ENCODE measurements around the gene PDGFRB. TPM values are rescaled to one million over a fixed set of nuclear protein-coding genes. Genes with fewer than 3 reads are reported as not detected.
A peak's percentile ranks its signal among the peaks of the same experiment; 100 is the strongest.

The PDGFRB gene
- total RNA-seq, 5 donors from 2014 or later (not counting 1 experiment from before 2014, with no cell fraction given) = 0.32 to 3.6 (median 1.6) TPM

GRCh38 chr5:150120617-150121447 is 34.8 kb downstream of the PDGFRB start:
- no peak for DNase-seq
- H3K9me3 Mint-ChIP-seq = no peaks in the 10 kb centered on the region
- Histone ChIP-seq H3K36me3 (ENCODE audit: control insufficient read depth in 2 of 2, extremely low read depth in 1 of 2, insufficient read depth in 1 of 2, low read length in 1 of 2) (no peaks in the 10 kb centered on the region), H3K27ac (ENCODE audit: low read length) (no peak overlapping the region), H3K27me3 (replicated peaks in 1 of 2; ENCODE audit: control insufficient read depth in 2 of 2, extremely low read depth in 1 of 2, insufficient read depth in 2 of 2, low read length in 1 of 2) (no peaks in the 10 kb centered on the region), H3K4me1 (ENCODE audit: control insufficient read depth in 1 of 2, extremely low read depth in 1 of 2, insufficient read depth in 2 of 2, low read length in 2 of 2) (no peaks in the 10 kb centered on the region), H3K9me3 (no peaks in the 10 kb centered on the region), H3K4me3 (ENCODE audit: control insufficient read depth in 1 of 2, extremely low read depth in 1 of 2, low read length in 1 of 2) (no peak overlapping the region)
- H3K4me3 Mint-ChIP-seq = no peak overlapping the region
- CTCF ChIA-PET = interaction anchor here (0.6 kb wide), 2 partner anchors 205 to 291 kb away, joined by 3 to 8 read pairs; no protein-coding TSS in a partner anchor
- WGBS (ENCODE audit: insufficient coverage) = 80% methylated on average over 17 of the region's 19 CpGs
- no peak overlapping the region for H3K27ac Mint-ChIP-seq
- POLR2A ChIA-PET = no interaction called here
- no peak for ATAC-seq (replicated peaks in 1 of 4)
- no peaks in the 10 kb centered on the region for H3K27me3 Mint-ChIP-seq
- H3K36me3 Mint-ChIP-seq = no peaks in the 10 kb centered on the region
- no peaks in the 10 kb centered on the region for H3K4me1 Mint-ChIP-seq

GRCh38 chr5:150120062-150120441 is 35.6 kb downstream of the PDGFRB start:
- H3K27me3 ChIP-seq (replicated peaks in 1 of 2; ENCODE audit: control insufficient read depth in 2 of 2, extremely low read depth in 1 of 2, insufficient read depth in 2 of 2, low read length in 1 of 2) = peaks cover 0 to 3% of the 10 kb centered on the region in 2 experiments
- H3K4me1 ChIP-seq (ENCODE audit: control insufficient read depth in 1 of 2, extremely low read depth in 1 of 2, insufficient read depth in 2 of 2, low read length in 2 of 2) = no peaks in the 10 kb centered on the region
- Mint-ChIP-seq H3K4me3 (no peak overlapping the region), H3K27me3 (no peaks in the 10 kb centered on the region), H3K4me1 (no peaks in the 10 kb centered on the region), H3K9me3 (no peaks in the 10 kb centered on the region), H3K27ac (no peak overlapping the region), H3K36me3 (no peaks in the 10 kb centered on the region)
- H3K4me3 ChIP-seq (ENCODE audit: control insufficient read depth in 1 of 2, extremely low read depth in 1 of 2, low read length in 1 of 2) = no peak overlapping the region
- no peak overlapping the region for H3K27ac ChIP-seq (ENCODE audit: low read length)
- ChIA-PET POLR2A (no interaction called here), CTCF (no interaction called here)
- no peaks in the 10 kb centered on the region for H3K9me3 ChIP-seq
- peak in 1 of 35 experiments; percentile 17 for DNase-seq
- no peaks in the 10 kb centered on the region for H3K36me3 ChIP-seq (ENCODE audit: control insufficient read depth in 2 of 2, extremely low read depth in 1 of 2, insufficient read depth in 1 of 2, low read length in 1 of 2)
- WGBS (ENCODE audit: insufficient coverage) = 80% methylated on average over 1 of the region's 3 CpGs
- no peak for ATAC-seq (replicated peaks in 1 of 4)

- Histone ChIP-seq H3K36me3 (ENCODE audit: control insufficient read depth in 2 of 2, extremely low read depth in 1 of 2, insufficient read depth in 1 of 2, low read length in 1 of 2) (no peaks in the 10 kb centered on the region), H3K4me3 (ENCODE audit: control insufficient read depth in 1 of 2, extremely low read depth in 1 of 2, low read length in 1 of 2) (no peak overlapping the region), H3K9me3 (no peaks in the 10 kb centered on the region), H3K27me3 (replicated peaks in 1 of 2; ENCODE audit: control insufficient read depth in 2 of 2, extremely low read depth in 1 of 2, insufficient read depth in 2 of 2, low read length in 1 of 2) (peaks cover 0 to 3% of the 10 kb centered on the region in 2 experiments), H3K27ac (ENCODE audit: low read length) (no peak overlapping the region), H3K4me1 (ENCODE audit: control insufficient read depth in 1 of 2, extremely low read depth in 1 of 2, insufficient read depth in 2 of 2, low read length in 2 of 2) (no peaks in the 10 kb centered on the region)
- H3K27ac Mint-ChIP-seq = no peak overlapping the region
- ChIA-PET CTCF (no interaction called here), POLR2A (no interaction called here)
- 67% methylated on average over 6 of the region's 10 CpGs for WGBS (ENCODE audit: insufficient coverage)
- no peaks in the 10 kb centered on the region for H3K36me3 Mint-ChIP-seq
- H3K4me1 Mint-ChIP-seq = no peaks in the 10 kb centered on the region
- no peaks in the 10 kb centered on the region for H3K27me3 Mint-ChIP-seq
- no peak overlapping the region for H3K4me3 Mint-ChIP-seq
- peak in 1 of 35 experiments; percentile 21 for DNase-seq
- no peak for ATAC-seq (replicated peaks in 1 of 4)
- no peaks in the 10 kb centered on the region for H3K9me3 Mint-ChIP-seq
These were observed 36.1 kb downstream of the PDGFRB start for GRCh38 chr5:150119421-150120061.

- Mint-ChIP-seq H3K27me3 (no peaks in the 10 kb centered on the region), H3K36me3 (no peaks in the 10 kb centered on the region), H3K27ac (no peak overlapping the region), H3K9me3 (no peaks in the 10 kb centered on the region), H3K4me3 (no peak overlapping the region), H3K4me1 (no peaks in the 10 kb centered on the region)
- WGBS (ENCODE audit: insufficient coverage) = 83% methylated on average over 5 of the region's 11 CpGs
- Histone ChIP-seq H3K4me1 (ENCODE audit: control insufficient read depth in 1 of 2, extremely low read depth in 1 of 2, insufficient read depth in 2 of 2, low read length in 2 of 2) (no peaks in the 10 kb centered on the region), H3K27ac (ENCODE audit: low read length) (no peak overlapping the region), H3K27me3 (replicated peaks in 1 of 2; ENCODE audit: control insufficient read depth in 2 of 2, extremely low read depth in 1 of 2, insufficient read depth in 2 of 2, low read length in 1 of 2) (peaks cover 0 to 5% of the 10 kb centered on the region in 2 experiments), H3K4me3 (ENCODE audit: control insufficient read depth in 1 of 2, extremely low read depth in 1 of 2, low read length in 1 of 2) (no peak overlapping the region), H3K9me3 (no peaks in the 10 kb centered on the region), H3K36me3 (ENCODE audit: control insufficient read depth in 2 of 2, extremely low read depth in 1 of 2, insufficient read depth in 1 of 2, low read length in 1 of 2) (no peaks in the 10 kb centered on the region)
- peak in 1 of 35 experiments; percentile 4 for DNase-seq
- POLR2A ChIA-PET = no interaction called here
- CTCF ChIA-PET = no interaction called here
- ATAC-seq (replicated peaks in 1 of 4) = no peak
These were observed 37.0 kb downstream of the PDGFRB start for GRCh38 chr5:150118561-150119229.

GRCh38 chr5:150117945-150118560 is 37.6 kb downstream of the PDGFRB start:
- 78% methylated on average over 5 of the region's 9 CpGs for WGBS (ENCODE audit: insufficient coverage)

More at GRCh38 chr5:150117945-150118560, 37.6 kb downstream of the PDGFRB start:
- no peaks in the 10 kb centered on the region for H3K36me3 Mint-ChIP-seq
- H3K4me3 ChIP-seq (ENCODE audit: control insufficient read depth in 1 of 2, extremely low read depth in 1 of 2, low read length in 1 of 2) = no peak overlapping the region
- H3K4me1 ChIP-seq (ENCODE audit: control insufficient read depth in 1 of 2, extremely low read depth in 1 of 2, insufficient read depth in 2 of 2, low read length in 2 of 2) = no peaks in the 10 kb centered on the region
- ChIA-PET CTCF (no interaction called here), POLR2A (no interaction called here)
- no peak for ATAC-seq (replicated peaks in 1 of 4)
- no peaks in the 10 kb centered on the region for H3K9me3 ChIP-seq
- H3K4me3 Mint-ChIP-seq = no peak overlapping the region
- H3K36me3 ChIP-seq (ENCODE audit: control insufficient read depth in 2 of 2, extremely low read depth in 1 of 2, insufficient read depth in 1 of 2, low read length in 1 of 2) = no peaks in the 10 kb centered on the region
- no peaks in the 10 kb centered on the region for H3K9me3 Mint-ChIP-seq
- peaks cover 0 to 11% of the 10 kb centered on the region in 2 experiments for H3K27me3 ChIP-seq (replicated peaks in 1 of 2; ENCODE audit: control insufficient read depth in 2 of 2, extremely low read depth in 1 of 2, insufficient read depth in 2 of 2, low read length in 1 of 2)
- H3K4me1 Mint-ChIP-seq = no peaks in the 10 kb centered on the region
- no peak overlapping the region for H3K27ac Mint-ChIP-seq
- no peaks in the 10 kb centered on the region for H3K27me3 Mint-ChIP-seq
- no peak overlapping the region for H3K27ac ChIP-seq (ENCODE audit: low read length)
- peak in 1 of 35 experiments; percentile 17 for DNase-seq
